SW480 (cell line): ENCODE data around the gene ARHGAP18.

Experiments used
- DNase-seq: peaks from one replicate; pipeline ENCODE4 v3.0.0-alpha.2; 2016; ENCODE audit warnings: low spot score

ARHGAP18 gene

DNA sequence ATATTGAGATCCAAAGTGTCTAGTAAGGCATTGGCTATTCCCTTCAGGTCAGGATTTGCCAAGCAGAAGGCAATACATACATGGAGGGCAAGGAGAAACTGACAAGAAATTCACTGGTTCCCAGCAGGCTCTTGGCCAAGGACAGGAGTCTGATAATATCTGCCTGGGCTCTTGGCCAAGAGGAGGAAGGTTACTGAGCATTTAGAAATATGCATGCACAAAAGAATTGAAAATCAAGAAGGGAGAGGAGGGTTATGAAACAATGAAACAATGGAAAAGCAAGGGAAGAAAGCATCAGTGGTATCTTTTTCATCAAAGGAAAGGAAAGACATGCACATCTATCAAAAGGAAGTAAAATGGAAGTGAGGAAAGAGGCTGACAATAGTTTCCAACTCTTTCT, 42.4 kb downstream of the ARHGAP18 start:
- DNase-seq = no peak

DNA sequence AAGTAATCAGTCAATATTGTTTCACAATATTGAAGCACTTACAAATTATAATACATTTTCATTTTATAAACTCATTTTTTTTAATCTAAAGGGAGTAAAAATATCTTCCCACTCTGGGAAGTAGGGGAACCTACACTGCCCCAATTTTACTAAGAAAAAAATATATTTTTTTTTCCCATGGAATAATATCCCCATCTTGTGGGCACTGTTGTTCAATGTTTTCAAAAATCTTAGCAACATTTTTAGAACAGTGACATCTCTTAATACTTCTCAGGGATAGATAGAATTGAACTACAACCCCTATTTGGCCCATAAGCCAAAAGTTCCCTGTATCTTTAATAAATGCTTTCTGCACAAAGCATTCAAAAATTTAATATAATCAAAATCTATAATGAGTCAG, 42.9 kb downstream of the ARHGAP18 start:
- DNase-seq = no peak

DNA sequence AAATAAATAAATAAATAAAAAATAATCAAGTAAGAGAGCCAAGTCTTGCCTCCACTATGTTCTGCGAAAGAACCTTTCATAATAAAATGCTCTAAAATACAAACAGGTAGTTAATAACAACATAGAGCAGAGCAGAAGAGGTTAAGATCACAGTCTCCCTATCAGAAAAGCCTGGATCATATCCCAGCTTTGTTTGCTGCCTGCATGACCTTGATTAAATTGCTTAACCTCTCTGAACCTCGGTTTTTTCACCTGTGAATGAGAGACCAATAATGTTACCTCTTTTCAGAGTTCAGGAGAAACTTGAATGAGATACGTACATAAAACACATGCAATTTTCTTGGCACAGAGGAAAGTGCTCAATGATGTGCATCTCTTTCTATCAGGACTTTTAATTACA, 44.4 kb downstream of the ARHGAP18 start:
- DNase-seq = no peak

DNA sequence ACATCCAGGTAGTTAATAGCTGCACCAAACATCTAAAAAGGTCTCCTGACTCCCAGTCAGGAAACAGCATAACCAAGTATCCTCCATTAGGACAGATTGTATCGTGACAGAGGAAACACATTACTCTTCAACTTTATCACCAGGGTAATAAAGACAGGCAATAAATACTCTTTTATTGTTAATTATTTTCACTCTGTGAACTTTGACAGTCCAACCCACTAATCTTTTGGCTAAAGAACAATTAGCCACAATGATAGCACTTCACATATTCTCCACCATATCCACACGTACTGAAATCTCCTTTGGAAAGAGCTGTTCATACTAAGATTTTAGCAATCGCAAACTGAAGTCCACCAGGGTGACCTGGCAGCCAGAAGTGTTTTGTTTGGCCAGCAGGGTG, 46.4 kb downstream of the ARHGAP18 start:
- DNase-seq = no peak

DNA sequence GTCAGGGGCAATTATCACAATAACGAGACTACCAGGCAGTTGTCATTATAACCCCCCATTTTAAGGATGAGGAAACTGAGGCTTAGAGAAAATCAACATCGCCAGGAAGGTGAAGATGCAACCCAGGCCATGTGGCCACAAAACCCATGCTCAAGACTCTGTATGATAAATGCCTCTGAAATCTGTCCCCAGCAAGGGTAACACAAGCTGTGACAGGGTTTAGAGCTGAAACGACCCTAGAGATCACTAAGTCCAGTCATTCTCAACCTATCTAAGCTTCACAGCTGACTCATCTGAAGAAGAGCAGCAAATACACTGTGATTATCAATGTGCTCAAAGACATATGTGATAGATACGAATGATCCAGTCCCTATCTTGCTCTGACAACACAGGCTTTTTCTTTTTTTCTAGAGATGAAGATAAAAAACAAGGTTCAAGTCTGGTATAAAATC, 47.0 kb downstream of the ARHGAP18 start:
- DNase-seq = no peak

DNA sequence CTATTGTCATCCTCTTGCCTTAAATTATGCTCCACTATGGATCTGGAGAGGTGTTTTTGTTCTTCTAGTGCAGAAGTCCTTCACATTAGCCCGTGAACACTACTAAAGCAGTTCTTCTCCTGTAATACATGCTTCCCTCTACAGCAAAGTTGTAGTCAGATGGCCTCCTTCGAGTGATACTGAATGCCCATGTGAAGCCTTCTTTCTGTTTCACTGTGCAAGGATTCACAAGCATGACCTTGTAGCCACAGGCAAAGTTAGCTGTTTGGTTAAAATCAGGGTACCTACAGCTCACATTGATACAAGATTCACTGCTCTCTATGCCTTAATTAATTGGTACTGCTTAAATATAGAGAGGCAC, 47.6 kb downstream of the ARHGAP18 start:
- DNase-seq = no peak

DNA sequence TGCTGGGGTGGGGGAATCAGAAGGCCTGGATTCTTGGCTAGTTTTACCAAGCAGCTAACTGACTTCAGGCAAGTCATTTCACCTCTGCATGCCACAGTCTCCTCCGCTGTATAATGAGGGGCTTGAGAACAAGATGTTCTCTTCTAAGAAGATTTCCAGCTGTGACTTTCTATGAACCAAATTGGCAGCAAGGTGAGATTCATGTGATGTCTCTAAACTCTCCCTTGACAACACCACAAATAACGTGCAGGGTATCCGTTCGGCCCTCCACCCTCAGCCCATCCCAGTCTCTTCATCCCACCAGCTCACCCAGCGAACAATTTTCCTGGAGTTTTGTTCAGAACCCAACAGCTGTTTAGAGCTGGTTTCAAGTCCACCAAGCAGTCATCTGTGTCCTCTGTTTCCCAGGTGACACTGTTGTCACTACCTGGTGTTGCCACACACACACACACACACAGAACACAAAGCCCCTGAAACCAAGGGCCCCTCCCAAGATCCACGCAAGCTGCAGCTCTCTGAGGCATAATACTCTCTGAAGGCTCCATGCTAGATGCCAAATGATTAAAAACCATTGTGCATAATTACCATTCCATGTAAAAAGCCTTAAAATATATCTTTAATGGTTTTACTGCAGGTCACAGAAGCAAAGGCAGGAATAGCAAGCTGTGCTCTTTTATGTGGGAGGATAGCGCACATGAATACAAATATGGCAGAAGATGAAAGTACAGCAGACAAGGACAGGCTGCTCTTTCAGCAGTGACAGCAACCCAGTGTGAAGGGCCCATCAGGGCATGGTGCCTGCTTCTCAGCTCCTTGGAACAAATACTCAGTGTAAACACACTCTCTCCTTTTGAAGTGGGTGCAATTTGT, 48.2 kb downstream of the ARHGAP18 start:
- DNase-seq = peak; percentile 20

DNA sequence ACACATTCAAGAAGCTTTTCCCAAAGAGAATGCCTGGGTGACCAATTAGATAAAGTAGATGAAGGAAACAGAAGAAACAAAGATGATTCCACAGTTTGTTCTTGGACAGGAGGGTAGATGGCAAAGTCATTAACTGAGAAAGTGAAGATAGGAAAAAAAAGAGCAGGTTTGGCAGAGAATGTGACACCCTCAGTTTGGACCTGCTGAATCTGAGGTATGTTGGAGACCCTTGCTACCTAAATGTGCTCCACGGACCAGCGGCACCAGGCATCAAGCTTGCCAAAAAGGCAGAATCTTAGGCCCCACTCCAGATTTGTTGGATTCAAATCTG, 49.7 kb downstream of the ARHGAP18 start:
- DNase-seq = no peak

DNA sequence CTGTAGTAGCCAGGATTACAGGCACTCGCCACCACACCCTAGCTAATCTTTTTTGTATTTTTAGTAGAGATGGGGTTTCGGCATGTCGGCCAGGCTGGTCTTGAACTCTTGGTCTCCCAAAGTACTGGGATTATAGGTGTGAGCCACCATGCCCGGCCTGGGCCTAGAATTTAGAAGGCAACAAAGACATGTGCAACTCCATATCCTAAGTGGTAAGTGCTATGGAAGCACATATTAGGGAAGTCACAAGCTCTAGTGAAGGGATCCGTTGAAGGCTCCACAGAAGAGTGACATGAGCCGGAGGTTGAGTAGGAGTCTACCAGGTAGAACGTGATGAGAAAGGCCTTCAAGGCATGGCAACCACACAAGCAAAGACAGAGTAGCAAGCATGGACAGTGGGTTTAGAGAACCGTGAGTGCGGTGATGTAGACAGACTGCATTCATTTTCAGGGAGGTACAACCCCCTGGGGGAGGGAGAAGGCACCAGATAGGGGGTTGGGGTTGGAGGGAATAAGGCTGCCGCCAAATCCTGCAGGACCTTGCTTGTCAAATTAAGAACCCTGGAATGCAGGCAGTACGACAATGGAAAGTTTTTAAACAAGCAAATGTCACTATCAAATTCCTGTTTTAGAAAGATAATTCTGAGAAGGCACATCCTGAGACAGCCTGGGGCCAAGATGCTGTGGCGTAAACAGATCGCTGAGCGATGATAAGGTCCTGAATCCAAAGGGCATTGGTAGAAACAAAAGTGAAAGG, 50.2 kb downstream of the ARHGAP18 start:
- DNase-seq = no peak

DNA sequence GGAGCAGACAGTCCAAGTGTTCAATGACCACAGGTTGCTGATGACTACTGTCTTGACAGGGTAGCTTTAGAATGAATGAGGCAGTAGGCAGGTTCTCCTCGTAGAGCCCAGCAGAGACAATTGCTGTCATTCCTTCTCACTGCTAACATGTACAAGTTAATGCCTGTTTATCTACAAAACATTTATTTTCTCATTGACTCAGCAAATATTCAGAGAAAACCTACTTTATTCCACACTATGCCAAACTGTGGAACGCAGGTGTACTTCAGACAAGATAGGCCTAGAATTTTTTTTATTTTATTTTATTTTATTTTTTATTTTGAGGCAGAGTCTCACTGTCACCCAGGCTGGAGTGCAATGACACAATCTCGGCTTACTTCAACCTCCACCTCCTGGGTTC, 50.8 kb downstream of the ARHGAP18 start:
- no peak for DNase-seq

DNA sequence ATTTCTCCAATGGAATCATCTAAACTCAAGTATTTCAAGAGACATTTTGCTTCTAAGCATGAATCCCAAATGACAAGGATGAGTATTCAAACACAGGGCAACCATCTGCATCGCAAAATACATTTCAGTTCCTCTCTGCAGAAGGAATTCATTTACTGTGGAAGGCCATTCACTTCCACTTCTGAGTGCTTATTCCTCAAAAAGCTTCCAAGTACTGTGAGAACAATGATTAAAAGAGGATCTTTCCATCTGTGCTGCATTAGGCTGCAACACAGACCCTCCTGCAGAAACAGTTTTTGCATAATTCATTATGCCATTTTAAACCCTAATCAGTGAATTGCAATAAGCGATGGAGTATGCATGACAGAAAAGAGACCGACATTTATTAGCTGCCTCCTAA, 52.5 kb downstream of the ARHGAP18 start:
- DNase-seq = no peak

DNA sequence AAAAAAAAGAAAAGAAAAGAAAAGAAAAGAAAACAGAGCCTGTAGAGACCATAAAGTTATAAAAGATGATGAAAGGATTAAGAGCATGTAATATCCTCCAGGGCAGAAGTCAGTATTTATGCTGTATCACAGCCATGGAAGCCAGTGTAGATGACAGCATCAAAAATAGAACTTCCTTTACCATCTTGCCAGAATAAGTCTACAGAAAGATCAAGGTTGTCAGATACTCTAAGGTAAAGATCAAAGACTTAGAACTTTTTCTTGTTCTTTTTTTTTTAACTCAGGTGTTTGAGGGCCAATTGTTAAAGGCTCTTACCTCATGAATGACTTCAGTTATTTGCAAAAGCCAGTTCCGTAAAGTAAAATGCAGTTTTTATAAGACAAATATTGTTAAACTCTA, 54.6 kb downstream of the ARHGAP18 start:
- DNase-seq = no peak

DNA sequence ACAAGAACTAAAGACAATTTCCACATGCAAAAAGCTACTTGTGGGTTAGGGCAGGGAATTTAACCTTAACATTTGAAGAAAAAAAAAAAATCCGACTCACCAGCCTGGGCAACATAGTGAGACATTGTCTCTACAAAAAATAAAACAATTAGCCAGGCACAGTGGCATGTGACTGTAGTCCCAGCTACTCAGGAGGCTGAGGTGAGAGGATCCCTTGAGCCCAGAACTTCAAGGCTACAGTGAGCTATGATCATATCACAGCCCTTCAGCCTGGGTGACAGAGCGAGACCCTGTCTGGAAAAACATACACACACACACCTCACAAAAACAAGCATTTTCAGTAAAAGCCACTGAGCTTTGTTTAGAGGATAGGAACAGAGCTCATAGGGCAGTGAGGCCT, 56.2 kb downstream of the ARHGAP18 start:
- no peak for DNase-seq

DNA sequence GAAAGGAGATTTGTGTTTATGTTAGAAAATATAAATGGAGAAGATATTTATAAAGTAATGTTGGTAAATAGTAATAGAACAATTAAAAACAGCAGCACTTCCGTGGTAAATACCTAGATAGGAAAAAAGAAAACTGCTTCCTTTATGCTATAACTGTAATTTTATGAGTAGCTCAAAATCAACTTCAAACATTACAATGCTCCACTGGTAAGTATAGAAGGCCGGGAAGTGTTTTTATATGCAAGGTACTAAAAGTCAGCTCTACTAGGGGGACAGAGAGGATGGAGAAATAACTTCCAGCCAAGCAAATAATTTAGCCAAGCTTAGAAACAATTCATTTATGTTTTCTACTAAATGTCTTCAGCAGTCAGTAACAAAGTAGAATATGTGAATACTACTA, 56.7 kb downstream of the ARHGAP18 start:
- no peak for DNase-seq

DNA sequence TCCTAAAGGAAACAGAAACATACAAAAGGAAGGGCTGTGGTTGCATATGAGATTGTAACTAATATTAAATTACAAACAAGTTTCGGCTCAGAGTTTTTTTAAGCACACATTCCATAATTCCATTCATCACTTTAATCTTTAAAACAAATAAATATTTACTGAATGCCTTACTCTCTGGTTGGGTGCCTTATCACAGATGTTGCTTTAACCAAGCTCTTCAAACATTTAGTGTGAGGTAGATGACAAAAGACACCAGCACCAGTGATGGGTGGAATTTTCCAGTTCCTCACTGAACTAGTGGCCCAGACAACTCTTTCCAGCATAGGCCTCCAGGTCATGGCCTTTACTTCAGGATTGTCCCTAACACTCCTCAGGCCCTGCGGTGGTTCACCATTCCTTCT, 58.7 kb downstream of the ARHGAP18 start:
- DNase-seq = no peak

DNA sequence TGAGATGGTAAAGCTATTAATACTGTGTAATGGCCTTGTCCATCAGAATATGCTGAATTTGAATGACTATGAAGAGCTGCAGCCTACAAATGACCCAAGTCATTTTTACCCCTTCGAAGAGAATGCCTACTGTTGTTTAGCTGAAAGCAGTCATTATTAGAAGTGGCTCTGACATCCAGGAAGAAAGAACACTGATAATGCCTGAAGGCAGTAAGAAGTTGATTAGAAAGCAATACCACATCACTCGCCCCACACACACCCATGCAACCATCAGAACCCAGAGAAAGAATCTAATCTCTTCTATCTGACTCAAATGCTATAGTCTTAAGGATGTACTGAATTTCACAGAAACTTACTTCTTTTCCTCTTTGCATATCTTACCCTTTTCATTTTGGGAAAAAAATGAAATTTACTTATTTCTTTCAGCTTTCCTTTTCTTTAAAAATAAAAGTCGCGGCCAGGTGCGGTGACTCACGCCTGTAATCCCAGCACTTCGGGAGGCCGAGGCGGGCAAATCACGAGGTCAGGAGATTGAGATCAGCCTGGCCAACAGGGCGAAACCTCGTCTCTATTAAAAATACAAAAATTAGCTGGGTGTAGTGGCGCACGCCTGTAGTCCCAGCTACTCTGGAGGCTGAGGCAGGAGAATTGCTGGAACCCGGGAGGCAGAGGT, 61.0 kb downstream of the ARHGAP18 start:
- DNase-seq = no peak

DNA sequence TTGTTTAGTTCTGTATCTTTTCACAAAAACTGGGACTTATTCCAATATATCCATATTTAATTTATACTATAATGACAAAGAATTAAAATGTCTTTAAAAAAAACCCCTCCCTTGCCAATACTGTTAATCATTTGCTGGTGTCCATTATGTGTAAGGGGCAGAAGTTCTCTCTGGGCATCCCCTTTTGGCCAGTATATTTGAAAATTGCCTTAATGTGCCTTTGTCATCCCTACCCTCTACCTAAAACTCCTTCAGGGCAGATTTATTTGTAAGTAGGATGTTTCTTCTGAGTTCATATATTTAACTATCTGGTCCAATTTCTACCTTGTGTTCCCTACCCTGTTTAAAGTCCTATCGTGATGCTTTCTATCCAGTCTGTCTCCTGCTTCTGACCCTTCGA, 62.9 kb downstream of the ARHGAP18 start:
- DNase-seq = no peak

DNA sequence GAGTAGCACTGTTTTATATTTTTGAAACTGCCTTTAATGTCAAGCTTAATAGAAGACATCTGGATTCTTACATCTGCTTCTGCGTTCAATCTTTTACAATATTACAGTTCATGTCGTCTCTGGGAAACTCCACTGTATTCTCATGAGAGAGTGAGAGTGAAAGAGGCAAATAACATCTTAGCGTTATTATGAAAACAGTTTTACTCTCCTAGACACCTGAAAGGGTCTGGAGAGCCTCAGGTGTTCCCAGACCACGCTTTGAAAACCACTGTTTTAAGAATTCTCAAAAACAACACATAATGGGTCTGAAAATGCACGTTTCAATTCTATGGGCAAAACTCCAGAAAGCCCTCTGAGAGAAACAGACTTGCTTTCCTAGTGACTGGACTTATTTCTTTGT, 63.3 kb downstream of the ARHGAP18 start:
- no peak for DNase-seq

DNA sequence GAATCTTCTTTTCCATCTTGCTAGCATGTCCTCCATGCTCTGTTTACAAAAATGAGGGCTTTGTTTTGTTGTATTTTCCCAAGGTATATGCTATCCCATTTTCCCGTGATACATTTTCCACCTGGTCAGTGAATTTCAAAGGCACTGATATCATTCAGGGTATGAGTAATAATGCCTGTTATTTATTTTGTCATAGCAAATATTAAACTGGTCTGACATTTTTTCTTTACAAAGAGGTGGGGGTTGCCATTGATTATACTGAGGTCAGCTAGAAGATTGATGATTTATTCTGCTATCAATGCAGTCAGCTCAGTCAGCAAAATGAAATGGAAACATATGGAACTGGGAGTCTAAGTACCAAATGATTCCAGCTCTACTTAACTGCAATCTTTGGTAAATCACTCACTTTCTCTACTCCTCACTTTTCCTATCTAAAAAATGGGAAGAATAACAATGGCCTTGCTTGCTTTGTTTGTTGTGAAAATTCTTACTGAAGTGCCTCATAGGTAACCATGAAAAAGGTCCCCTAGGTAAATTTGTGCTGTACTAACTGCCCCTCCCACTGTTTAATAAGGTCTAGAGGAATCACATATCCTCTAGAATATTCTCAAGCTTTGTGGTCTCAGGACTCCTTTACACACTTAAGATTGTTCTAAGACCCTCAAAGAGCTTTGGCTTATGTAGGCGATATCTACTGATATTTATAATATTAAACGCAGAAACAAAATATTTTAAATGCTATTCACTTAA, 64.0 kb downstream of the ARHGAP18 start:
- DNase-seq = no peak

DNA sequence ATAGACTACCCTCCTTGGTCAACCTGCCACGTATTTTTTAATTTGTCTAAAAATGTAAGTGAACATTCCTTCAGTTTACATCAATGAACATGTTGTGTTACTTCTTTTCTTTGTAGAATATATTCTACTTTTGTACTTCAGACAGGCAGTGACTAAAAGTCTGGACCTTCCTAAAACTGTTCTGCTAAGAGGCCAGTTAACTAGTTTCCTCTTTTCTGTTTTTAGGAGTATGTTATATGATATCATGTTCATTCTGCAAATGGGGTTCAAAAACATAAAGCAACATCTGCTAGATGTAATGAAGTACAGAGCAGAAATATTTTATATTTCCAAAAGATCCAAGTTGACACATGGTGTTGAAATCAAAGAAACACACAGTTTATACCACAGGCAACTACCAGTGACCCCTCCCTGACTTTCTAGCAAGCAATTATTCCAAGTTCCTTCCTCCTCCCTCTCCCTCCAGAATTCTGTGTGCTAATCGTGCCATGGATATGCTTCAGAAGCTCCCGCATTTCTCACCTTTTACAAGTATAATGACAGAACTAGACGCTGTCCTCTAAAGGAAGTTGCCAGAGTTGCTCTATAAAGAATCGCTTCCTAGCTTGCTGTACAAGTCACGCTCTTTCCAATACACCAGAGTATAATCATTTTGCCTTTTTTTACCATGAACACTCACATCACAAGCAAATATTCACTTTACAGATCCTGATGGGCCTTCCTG, 64.7 kb downstream of the ARHGAP18 start:
- no peak for DNase-seq

DNA sequence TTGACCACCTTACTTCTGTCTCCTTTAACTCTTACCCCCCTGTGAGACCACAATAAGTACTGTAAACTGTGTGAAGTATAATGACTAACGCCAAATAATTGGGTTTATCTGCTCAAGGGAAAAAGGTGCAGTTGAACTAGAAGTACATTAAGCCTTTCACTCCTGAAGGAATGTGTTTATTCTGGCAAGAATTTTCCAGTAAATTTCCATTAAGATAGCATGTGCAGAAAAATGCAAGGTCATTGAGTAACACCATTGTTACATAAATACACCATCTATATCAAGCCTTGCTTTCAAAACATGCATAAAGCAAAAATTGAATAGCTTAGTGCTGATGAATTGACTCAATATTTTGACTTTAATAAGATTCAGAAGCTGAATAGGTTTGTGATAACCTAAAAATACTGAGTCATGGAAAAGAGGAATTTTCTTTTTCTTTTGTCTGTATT, 65.4 kb downstream of the ARHGAP18 start:
- DNase-seq = no peak

DNA sequence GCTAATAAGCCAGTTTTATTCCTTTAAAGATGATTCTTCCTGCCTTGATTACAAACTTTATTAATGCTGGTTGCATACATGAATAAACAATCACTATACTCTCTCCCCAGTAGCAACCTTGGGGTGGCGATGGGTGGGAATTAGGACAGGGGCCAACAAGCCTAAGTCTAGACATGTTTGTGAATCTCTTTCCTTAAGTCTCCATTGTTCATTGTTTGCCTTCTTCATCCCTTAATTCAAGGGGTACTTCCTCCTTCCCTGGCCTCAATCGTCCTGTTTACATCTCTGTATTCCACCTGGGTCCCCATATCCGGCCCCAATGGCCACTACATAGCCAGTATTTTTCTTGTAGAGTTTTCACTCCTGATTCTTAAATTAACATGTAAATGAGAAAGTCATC, 66.0 kb downstream of the ARHGAP18 start:
- no peak for DNase-seq
